Fibroblast of upper back skin (primary cell): Measurements from ENCODE around the gene ANKS1B.
"Not testable (repeated sequence)": the region's sequence is repeated elsewhere in the genome, so short reads cannot be mapped to it uniquely, and the experiment has no call there.

Experiments
- DNase-seq: peaks from one replicate; pipeline ENCODE4 v3.0.0-alpha.2; 2013

The ANKS1B gene

GRCh38 chr12:99339663-99340062 lies 645.1 kb downstream of the ANKS1B start:
- DNase-seq = no peak

GRCh38 chr12:99334285-99335056 lies 650.3 kb downstream of the ANKS1B start:
- no peak for DNase-seq

- DNase-seq = no peak
These were observed 651.7 kb downstream of the ANKS1B start for GRCh38 chr12:99332936-99333591.

- no peak for DNase-seq
These were observed 654.5 kb downstream of the ANKS1B start for GRCh38 chr12:99330216-99330615.

GRCh38 chr12:99321210-99321609 lies 663.5 kb downstream of the ANKS1B start:
- not testable (repeated sequence) for DNase-seq

GRCh38 chr12:99311373-99311772 lies 673.4 kb downstream of the ANKS1B start:
- no peak for DNase-seq

GRCh38 chr12:99309812-99310211 lies 674.9 kb downstream of the ANKS1B start:
- no peak for DNase-seq

- DNase-seq = no peak
These were observed 681.9 kb downstream of the ANKS1B start for GRCh38 chr12:99302874-99303273.

- no peak for DNase-seq
These were observed 697.6 kb downstream of the ANKS1B start for GRCh38 chr12:99287136-99287535.

- DNase-seq = no peak
These were observed 700.6 kb downstream of the ANKS1B start for GRCh38 chr12:99284161-99284560.

GRCh38 chr12:99282624-99283023 lies 702.1 kb downstream of the ANKS1B start:
- DNase-seq = no peak

- DNase-seq = no peak
These were observed 702.6 kb downstream of the ANKS1B start for GRCh38 chr12:99282086-99282485.

GRCh38 chr12:99281277-99281676 lies 703.5 kb downstream of the ANKS1B start:
- no peak for DNase-seq

GRCh38 chr12:99278899-99279298 lies 705.8 kb downstream of the ANKS1B start:
- no peak for DNase-seq

- no peak for DNase-seq
These were observed 707.0 kb downstream of the ANKS1B start for GRCh38 chr12:99277591-99278379.

GRCh38 chr12:99271071-99271470 lies 713.7 kb downstream of the ANKS1B start:
- DNase-seq = no peak

- DNase-seq = no peak
These were observed 717.7 kb downstream of the ANKS1B start for GRCh38 chr12:99267038-99267437.

- no peak for DNase-seq
These were observed 719.1 kb downstream of the ANKS1B start for GRCh38 chr12:99265648-99266047.

- DNase-seq = no peak
These were observed 723.5 kb downstream of the ANKS1B start for GRCh38 chr12:99261256-99261655.

- DNase-seq = no peak
These were observed 724.2 kb downstream of the ANKS1B start for GRCh38 chr12:99260456-99260996.

GRCh38 chr12:99259040-99259934 lies 725.4 kb downstream of the ANKS1B start:
- DNase-seq = no peak

- no peak for DNase-seq
These were observed 727.1 kb downstream of the ANKS1B start for GRCh38 chr12:99257672-99258071.
